ENCODE measurements around the gene GBP7.

The GBP7 gene

DNA sequence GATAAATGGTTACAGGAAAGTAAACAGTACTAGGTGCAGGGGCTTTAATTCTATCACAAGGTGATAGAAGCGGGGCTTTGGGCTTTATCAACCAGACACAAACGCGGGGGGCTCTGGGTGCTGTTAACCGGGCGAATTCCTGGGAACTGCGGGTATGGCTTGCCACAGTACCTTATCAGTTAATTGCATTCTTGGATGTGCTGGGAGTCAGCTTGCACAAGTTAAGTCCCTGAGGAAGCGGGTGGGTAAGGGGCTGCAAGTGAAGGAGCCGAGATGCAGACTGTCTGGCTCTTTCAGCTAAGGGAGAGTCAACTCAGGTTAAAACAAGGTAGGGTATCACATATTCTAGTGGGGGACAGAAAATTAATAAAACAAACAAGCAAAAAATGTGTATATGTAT lies 22.3 kb upstream of the GBP7 start:
- peak overlapping the region; percentile 76 to 100 (median 93) for H3K4me3 ChIP-seq (ENCODE audit: control insufficient read depth in 1 of 7, extremely low read depth in 1 of 7, insufficient read depth in 4 of 7, low read depth in 2 of 7, low read length in 6 of 7)
- H3K9me3 ChIP-seq (ENCODE audit: control extremely low read depth in 1 of 5, control insufficient read depth in 4 of 5, insufficient read depth in 2 of 5, low read depth in 1 of 5, low read length in 4 of 5): no peaks in the 10 kb centered on the region
- ChIA-PET POLR2A (no interaction called here), CTCF (interaction anchor here (0.9 to 3.1 kb wide), 5 partner anchors 12 to 78 kb away, joined by 4 to 11 read pairs (median 6); partner anchors contain the start of gene GBP5)
- peaks cover 2 to 21% (median 10%) of the 10 kb centered on the region in 4 experiments for H3K36me3 ChIP-seq (ENCODE audit: control insufficient read depth in 4 of 4, insufficient read depth in 4 of 4, low read length in 3 of 4)
- H3K27ac ChIP-seq (ENCODE audit: insufficient read depth in 1 of 2, low read depth in 1 of 2, low read length in 2 of 2, poor library complexity in 1 of 2, severe bottlenecking in 2 of 2): peak overlapping the region; percentile 88 to 90
- H3K27me3 ChIP-seq (replicated peaks in 2 of 5; ENCODE audit: control insufficient read depth in 4 of 5, insufficient read depth in 5 of 5, low read length in 4 of 5): no peaks in the 10 kb centered on the region
- peaks cover 26 to 62% (median 35%) of the 10 kb centered on the region in 4 experiments for H3K4me1 ChIP-seq (ENCODE audit: control extremely low read depth in 1 of 4, control insufficient read depth in 4 of 4, insufficient read depth in 4 of 4, low read length in 3 of 4)
- DNase-seq: peak in 1 of 3 donors; percentile 10
- 0% methylated on average over 5 of the region's 8 CpGs for WGBS (ENCODE audit: insufficient coverage)

DNA sequence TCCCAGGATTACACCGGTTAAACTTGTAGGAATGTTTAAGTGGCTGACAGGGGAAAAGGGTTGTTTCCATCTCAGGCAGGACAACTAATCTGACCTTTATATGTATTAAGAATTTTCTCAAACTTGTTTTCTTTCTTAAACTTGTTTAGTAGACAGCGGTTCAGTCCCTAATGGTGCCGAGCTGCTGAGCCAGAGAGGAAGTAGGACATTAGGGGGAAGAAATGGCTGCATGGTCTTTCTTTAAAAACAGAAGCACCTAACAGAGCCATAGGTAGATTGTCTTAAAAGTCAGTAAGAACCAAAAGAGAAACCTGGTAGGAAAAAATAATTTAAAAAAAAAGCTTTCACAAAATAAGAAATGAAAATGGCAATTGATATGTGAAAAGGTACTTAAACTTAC lies 19.7 kb upstream of the GBP7 start:
- Histone ChIP-seq H3K36me3 (ENCODE audit: control insufficient read depth in 4 of 4, insufficient read depth in 4 of 4, low read length in 3 of 4) (peaks cover 2 to 47% (median 18%) of the 10 kb centered on the region in 4 experiments), H3K27me3 (replicated peaks in 2 of 5; ENCODE audit: control insufficient read depth in 4 of 5, insufficient read depth in 5 of 5, low read length in 4 of 5) (no peaks in the 10 kb centered on the region), H3K4me1 (ENCODE audit: control extremely low read depth in 1 of 4, control insufficient read depth in 4 of 4, insufficient read depth in 4 of 4, low read length in 3 of 4) (peaks cover 22 to 54% (median 27%) of the 10 kb centered on the region in 4 experiments), H3K9me3 (ENCODE audit: control extremely low read depth in 1 of 5, control insufficient read depth in 4 of 5, insufficient read depth in 2 of 5, low read depth in 1 of 5, low read length in 4 of 5) (no peaks in the 10 kb centered on the region), H3K27ac (ENCODE audit: insufficient read depth in 1 of 2, low read depth in 1 of 2, low read length in 2 of 2, poor library complexity in 1 of 2, severe bottlenecking in 2 of 2) (peak overlapping the region; percentile 46 to 60), H3K4me3 (ENCODE audit: control insufficient read depth in 1 of 7, extremely low read depth in 1 of 7, insufficient read depth in 4 of 7, low read depth in 2 of 7, low read length in 6 of 7) (peak overlapping the region in 4 of 7 experiments; percentile 13 to 100 (median 32))
- 30% methylated on average over 3 of the region's 3 CpGs for WGBS (ENCODE audit: insufficient coverage)
- ChIA-PET CTCF (interaction anchor here (1.1 to 1.3 kb wide), 2 partner anchors 68 to 166 kb away, joined by 3 read pairs; no protein-coding TSS in a partner anchor), POLR2A (no interaction called here)
- DNase-seq: peak in 1 of 3 donors; percentile 24

DNA sequence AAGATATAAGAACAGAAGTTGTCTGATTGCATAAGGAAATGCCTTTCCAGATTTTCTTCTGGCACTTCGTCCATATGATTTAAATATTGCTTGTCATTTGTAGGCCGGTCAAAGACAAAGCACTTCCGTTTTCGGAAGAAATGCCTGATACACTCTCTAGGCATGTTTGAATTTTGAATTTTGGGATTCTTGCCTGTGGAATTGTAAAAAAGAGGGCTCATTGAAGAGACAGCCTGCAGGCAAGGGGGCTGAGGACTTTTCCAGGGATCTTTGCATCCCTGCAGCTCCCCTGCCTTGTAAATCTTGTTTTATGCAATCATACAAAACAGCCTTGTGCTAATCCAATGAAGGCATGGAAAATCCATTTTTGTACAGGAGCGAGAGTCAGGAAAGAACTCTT lies 15.5 kb upstream of the GBP7 start:
- DNase-seq: no peak
- Histone ChIP-seq H3K36me3 (ENCODE audit: control insufficient read depth in 4 of 4, insufficient read depth in 4 of 4, low read length in 3 of 4) (peaks cover 5 to 87% (median 40%) of the 10 kb centered on the region in 4 experiments), H3K9me3 (ENCODE audit: control extremely low read depth in 1 of 5, control insufficient read depth in 4 of 5, insufficient read depth in 2 of 5, low read depth in 1 of 5, low read length in 4 of 5) (no peaks in the 10 kb centered on the region), H3K27ac (ENCODE audit: insufficient read depth in 1 of 2, low read depth in 1 of 2, low read length in 2 of 2, poor library complexity in 1 of 2, severe bottlenecking in 2 of 2) (no peak overlapping the region), H3K4me1 (ENCODE audit: control extremely low read depth in 1 of 4, control insufficient read depth in 4 of 4, insufficient read depth in 4 of 4, low read length in 3 of 4) (peaks cover 0 to 29% (median 9%) of the 10 kb centered on the region in 4 experiments), H3K27me3 (replicated peaks in 2 of 5; ENCODE audit: control insufficient read depth in 4 of 5, insufficient read depth in 5 of 5, low read length in 4 of 5) (no peaks in the 10 kb centered on the region), H3K4me3 (ENCODE audit: control insufficient read depth in 1 of 7, extremely low read depth in 1 of 7, insufficient read depth in 4 of 7, low read depth in 2 of 7, low read length in 6 of 7) (no peak overlapping the region)
- CTCF ChIA-PET: no interaction called here
- POLR2A ChIA-PET: no interaction called here
- WGBS (ENCODE audit: insufficient coverage): 100% methylated on average over 1 of the region's 5 CpGs

DNA sequence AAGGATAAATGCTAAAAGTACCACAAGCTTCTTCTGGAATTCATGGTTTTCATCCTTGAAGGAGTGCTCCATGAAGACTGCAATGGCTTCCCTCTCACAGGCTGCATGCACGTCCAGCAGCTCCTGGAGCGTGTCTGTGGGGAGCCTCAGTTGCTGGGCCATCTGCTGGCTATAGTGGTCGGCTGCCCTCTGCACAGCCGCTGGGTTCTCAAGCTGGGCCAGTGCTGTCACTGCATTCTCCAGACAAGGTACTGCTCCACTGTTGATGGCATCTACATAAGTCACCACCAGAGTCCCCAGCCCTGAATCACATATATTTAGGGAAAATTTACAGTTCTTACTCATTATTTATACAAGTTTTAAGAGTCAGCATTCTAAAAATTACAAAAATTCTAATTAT lies 14.2 kb upstream of the GBP7 start:
- peaks cover 9 to 96% (median 49%) of the 10 kb centered on the region in 4 experiments for H3K36me3 ChIP-seq (ENCODE audit: control insufficient read depth in 4 of 4, insufficient read depth in 4 of 4, low read length in 3 of 4)
- no peaks in the 10 kb centered on the region for H3K27me3 ChIP-seq (replicated peaks in 2 of 5; ENCODE audit: control insufficient read depth in 4 of 5, insufficient read depth in 5 of 5, low read length in 4 of 5)
- peak overlapping the region in 1 of 7 experiments; percentile 15 for H3K4me3 ChIP-seq (ENCODE audit: control insufficient read depth in 1 of 7, extremely low read depth in 1 of 7, insufficient read depth in 4 of 7, low read depth in 2 of 7, low read length in 6 of 7)
- DNase-seq: no peak
- ChIA-PET CTCF (no interaction called here), POLR2A (no interaction called here)
- peaks cover 0 to 17% (median under 1%) of the 10 kb centered on the region in 4 experiments for H3K4me1 ChIP-seq (ENCODE audit: control extremely low read depth in 1 of 4, control insufficient read depth in 4 of 4, insufficient read depth in 4 of 4, low read length in 3 of 4)
- no peak overlapping the region for H3K27ac ChIP-seq (ENCODE audit: insufficient read depth in 1 of 2, low read depth in 1 of 2, low read length in 2 of 2, poor library complexity in 1 of 2, severe bottlenecking in 2 of 2)
- WGBS (ENCODE audit: insufficient coverage): 100% methylated on average over 2 of the region's 4 CpGs
- no peaks in the 10 kb centered on the region for H3K9me3 ChIP-seq (ENCODE audit: control extremely low read depth in 1 of 5, control insufficient read depth in 4 of 5, insufficient read depth in 2 of 5, low read depth in 1 of 5, low read length in 4 of 5)

DNA sequence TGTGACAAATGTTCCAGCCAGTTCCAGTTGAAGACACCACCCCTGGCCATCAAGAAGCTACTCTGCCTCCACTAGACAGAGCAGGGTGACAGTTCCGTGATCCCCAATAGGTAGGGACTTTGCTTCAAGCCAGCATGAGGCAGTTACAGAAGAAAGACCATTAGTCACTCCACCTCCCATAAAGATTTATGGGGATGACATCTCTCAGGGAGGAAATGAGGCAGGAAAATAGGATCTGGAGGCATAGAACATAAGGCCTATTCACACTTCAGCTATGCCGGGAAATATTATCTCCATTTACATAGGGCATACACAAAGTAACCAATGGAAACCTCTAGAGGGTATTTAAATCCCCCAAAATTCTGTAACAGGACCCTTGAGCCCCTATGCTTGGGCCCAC lies 3.5 kb upstream of the GBP7 start:
- Histone ChIP-seq H3K36me3 (ENCODE audit: control insufficient read depth in 4 of 4, insufficient read depth in 4 of 4, low read length in 3 of 4) (peaks cover 0 to 26% (median 14%) of the 10 kb centered on the region in 4 experiments), H3K27ac (ENCODE audit: insufficient read depth in 1 of 2, low read depth in 1 of 2, low read length in 2 of 2, poor library complexity in 1 of 2, severe bottlenecking in 2 of 2) (no peak overlapping the region), H3K9me3 (ENCODE audit: control extremely low read depth in 1 of 5, control insufficient read depth in 4 of 5, insufficient read depth in 2 of 5, low read depth in 1 of 5, low read length in 4 of 5) (peaks cover 0 to 10% (median 2%) of the 10 kb centered on the region in 5 experiments), H3K4me3 (ENCODE audit: control insufficient read depth in 1 of 7, extremely low read depth in 1 of 7, insufficient read depth in 4 of 7, low read depth in 2 of 7, low read length in 6 of 7) (no peak overlapping the region), H3K4me1 (ENCODE audit: control extremely low read depth in 1 of 4, control insufficient read depth in 4 of 4, insufficient read depth in 4 of 4, low read length in 3 of 4) (no peaks in the 10 kb centered on the region), H3K27me3 (replicated peaks in 2 of 5; ENCODE audit: control insufficient read depth in 4 of 5, insufficient read depth in 5 of 5, low read length in 4 of 5) (no peaks in the 10 kb centered on the region)
- 79% methylated on average over 2 of the region's 2 CpGs for WGBS (ENCODE audit: insufficient coverage)
- POLR2A ChIA-PET: no interaction called here
- DNase-seq: no peak
- CTCF ChIA-PET: no interaction called here

DNA sequence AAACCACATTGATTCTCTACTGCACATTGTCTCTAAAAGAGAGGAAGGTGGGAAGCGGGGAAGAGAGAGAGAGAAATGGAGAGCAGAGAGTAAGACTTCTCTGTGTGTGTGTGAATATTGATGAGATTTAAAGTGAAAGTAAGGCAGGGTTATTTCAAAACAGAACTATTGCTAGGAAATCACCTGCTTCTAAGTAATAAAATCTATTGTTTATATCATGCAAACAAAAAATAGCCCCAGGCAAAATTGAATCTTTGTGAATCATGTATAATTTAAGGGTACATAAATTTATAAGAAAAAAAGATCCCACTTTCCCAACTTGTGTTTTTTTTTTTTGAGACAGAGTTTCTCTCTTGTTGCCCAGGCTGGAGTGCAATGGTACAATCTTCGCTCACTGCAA lies 1.2 kb upstream of the GBP7 start:
- ChIA-PET CTCF (interaction anchor here (1.2 kb wide), 1 partner anchor 10 kb away, joined by 4 read pairs; no protein-coding TSS in a partner anchor), POLR2A (no interaction called here)
- H3K4me1 ChIP-seq (ENCODE audit: control extremely low read depth in 1 of 4, control insufficient read depth in 4 of 4, insufficient read depth in 4 of 4, low read length in 3 of 4): no peaks in the 10 kb centered on the region
- no peaks in the 10 kb centered on the region for H3K9me3 ChIP-seq (ENCODE audit: control extremely low read depth in 1 of 5, control insufficient read depth in 4 of 5, insufficient read depth in 2 of 5, low read depth in 1 of 5, low read length in 4 of 5)
- H3K27ac ChIP-seq (ENCODE audit: insufficient read depth in 1 of 2, low read depth in 1 of 2, low read length in 2 of 2, poor library complexity in 1 of 2, severe bottlenecking in 2 of 2): no peak overlapping the region
- DNase-seq: no peak
- 100% methylated on average over 1 of the region's 2 CpGs for WGBS (ENCODE audit: insufficient coverage)
- H3K27me3 ChIP-seq (replicated peaks in 2 of 5; ENCODE audit: control insufficient read depth in 4 of 5, insufficient read depth in 5 of 5, low read length in 4 of 5): no peaks in the 10 kb centered on the region
- no peak overlapping the region for H3K4me3 ChIP-seq (ENCODE audit: control insufficient read depth in 1 of 7, extremely low read depth in 1 of 7, insufficient read depth in 4 of 7, low read depth in 2 of 7, low read length in 6 of 7)
- H3K36me3 ChIP-seq (ENCODE audit: control insufficient read depth in 4 of 4, insufficient read depth in 4 of 4, low read length in 3 of 4): peaks cover 0 to 6% (median 2%) of the 10 kb centered on the region in 4 experiments

DNA sequence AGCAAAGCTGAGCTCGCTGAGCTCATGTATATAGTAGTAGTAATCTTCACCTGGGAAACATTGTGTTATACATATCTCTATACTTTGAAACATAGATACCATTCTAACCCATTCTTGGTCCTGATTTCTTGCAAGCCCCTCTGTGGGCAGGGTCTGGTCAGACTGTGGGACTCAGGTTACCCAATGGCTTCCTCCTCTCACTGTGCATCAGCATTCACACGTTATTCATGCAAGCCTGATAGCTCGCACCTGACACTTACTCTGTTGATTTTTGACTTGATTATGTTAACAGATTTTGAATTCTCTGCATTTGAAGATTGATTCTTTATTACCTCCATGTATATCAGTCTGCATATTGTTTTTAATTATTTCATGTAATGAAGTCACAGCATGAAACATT lies 1.3 kb downstream of the GBP7 start:
- H3K9me3 ChIP-seq (ENCODE audit: control extremely low read depth in 1 of 5, control insufficient read depth in 4 of 5, insufficient read depth in 2 of 5, low read depth in 1 of 5, low read length in 4 of 5): no peaks in the 10 kb centered on the region
- ChIA-PET CTCF (no interaction called here), POLR2A (no interaction called here)
- H3K36me3 ChIP-seq (ENCODE audit: control insufficient read depth in 4 of 4, insufficient read depth in 4 of 4, low read length in 3 of 4): no peaks in the 10 kb centered on the region
- no peak overlapping the region for H3K4me3 ChIP-seq (ENCODE audit: control insufficient read depth in 1 of 7, extremely low read depth in 1 of 7, insufficient read depth in 4 of 7, low read depth in 2 of 7, low read length in 6 of 7)
- no peak overlapping the region for H3K27ac ChIP-seq (ENCODE audit: insufficient read depth in 1 of 2, low read depth in 1 of 2, low read length in 2 of 2, poor library complexity in 1 of 2, severe bottlenecking in 2 of 2)
- no CpG with 5 or more reads among the region's 3 CpGs for WGBS (ENCODE audit: insufficient coverage)
- H3K4me1 ChIP-seq (ENCODE audit: control extremely low read depth in 1 of 4, control insufficient read depth in 4 of 4, insufficient read depth in 4 of 4, low read length in 3 of 4): no peaks in the 10 kb centered on the region
- no peak for DNase-seq
- no peaks in the 10 kb centered on the region for H3K27me3 ChIP-seq (replicated peaks in 2 of 5; ENCODE audit: control insufficient read depth in 4 of 5, insufficient read depth in 5 of 5, low read length in 4 of 5)

All from common myeloid progenitor, CD34-positive (primary cell).